Activated naive CD8-positive, alpha-beta T cell treated with anti-CD3 and anti-CD28 coated beads, Interleukin-2, amount 50 U/mL, for 24 hours (primary cell): ENCODE data around the gene GABRB1.

Experiments used
- ATAC-seq: fragments of 150-1000 bp; cut with Tn5 transposase; one replicate; pipeline ENCODE4 v1.10.0; 2021
- DNase-seq: peaks from one replicate; pipeline ENCODE4 v3.0.0; 2021
- H3K27ac Mint-ChIP-seq: one replicate; pipeline ENCODE4 v1.8.0; 2021; ENCODE audit warnings: mild to moderate bottlenecking, mixed read lengths
- H3K27me3 Mint-ChIP-seq: one replicate; pipeline ENCODE4 v1.8.0; 2021; ENCODE audit warnings: mixed read lengths
- H3K36me3 Mint-ChIP-seq: one replicate; pipeline ENCODE4 v1.8.0; 2021; ENCODE audit warnings: low read depth, mixed read lengths
- H3K4me1 Mint-ChIP-seq: one replicate; pipeline ENCODE4 v1.8.0; 2021; ENCODE audit warnings: mixed read lengths
- H3K4me3 Mint-ChIP-seq: one replicate; pipeline ENCODE4 v1.8.0; 2021; ENCODE audit warnings: mild to moderate bottlenecking, moderate library complexity, mixed read lengths
- H3K9me3 Mint-ChIP-seq: one replicate; pipeline ENCODE4 v1.8.0; 2021; ENCODE audit warnings: mixed read lengths

Gene GABRB1

GRCh38 chr4:47193179-47193578 lies 161.8 kb downstream of the GABRB1 start:
- no peaks in the 10 kb centered on the region for H3K9me3 Mint-ChIP-seq
- peaks cover 3% of the 10 kb centered on the region for H3K27me3 Mint-ChIP-seq

GRCh38 chr4:47194036-47194737 lies 162.8 kb downstream of the GABRB1 start:
- Mint-ChIP-seq H3K27me3 (no peaks in the 10 kb centered on the region), H3K36me3 (no peaks in the 10 kb centered on the region), H3K27ac (no peak overlapping the region), H3K9me3 (no peaks in the 10 kb centered on the region), H3K4me1 (no peaks in the 10 kb centered on the region), H3K4me3 (no peak overlapping the region)
- DNase-seq (no peak), ATAC-seq (no peak)

More at GRCh38 chr4:47193179-47193578, 161.8 kb downstream of the GABRB1 start:
- Mint-ChIP-seq H3K27ac (no peak overlapping the region), H3K36me3 (no peaks in the 10 kb centered on the region), H3K4me1 (no peaks in the 10 kb centered on the region), H3K4me3 (no peak overlapping the region)
- DNase-seq, result no peak
- ATAC-seq, result no peak

DNA sequence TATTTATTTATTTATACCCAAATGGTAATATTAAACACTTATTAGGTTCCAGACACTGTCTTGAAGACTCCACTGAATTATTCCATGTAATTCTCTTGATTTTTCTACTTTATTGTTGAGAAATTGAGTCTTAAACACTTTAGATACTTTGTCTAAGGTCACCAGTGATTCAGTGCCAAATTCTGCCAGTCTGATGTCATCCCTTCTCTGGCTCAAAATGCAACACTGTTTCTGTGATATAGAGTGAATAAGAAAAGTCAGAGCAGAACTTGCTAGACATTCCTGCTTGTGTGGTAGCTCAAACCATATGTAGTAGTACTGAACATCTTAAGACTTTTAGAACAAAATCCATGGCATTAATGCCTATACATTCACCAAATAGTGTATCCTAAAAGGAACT lies 164.3 kb downstream of the GABRB1 start:
- Mint-ChIP-seq H3K9me3 (no peaks in the 10 kb centered on the region), H3K4me3 (no peak overlapping the region), H3K27me3 (no peaks in the 10 kb centered on the region), H3K27ac (no peak overlapping the region), H3K4me1 (no peaks in the 10 kb centered on the region), H3K36me3 (no peaks in the 10 kb centered on the region)
- no peak for ATAC-seq
- no peak for DNase-seq

DNA sequence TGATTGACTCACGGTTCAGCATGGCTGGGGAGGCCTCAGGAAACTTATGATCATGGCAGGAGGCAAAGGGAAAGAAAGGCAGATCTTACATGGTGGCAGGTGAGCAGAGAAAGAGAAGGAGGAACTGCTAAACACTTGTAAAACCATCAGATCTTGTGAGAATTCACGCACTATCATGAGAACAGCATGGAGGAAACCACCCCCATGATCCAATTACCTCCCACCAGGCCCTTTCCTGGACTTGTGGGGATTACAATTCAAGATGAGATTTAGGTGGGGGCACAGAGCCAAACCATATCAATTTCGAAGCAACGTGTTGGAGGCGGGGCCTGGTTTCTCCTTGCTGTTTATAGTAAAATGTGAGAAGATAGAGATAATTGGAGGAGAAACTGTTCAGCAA lies 167.4 kb downstream of the GABRB1 start:
- Mint-ChIP-seq H3K27me3 (no peaks in the 10 kb centered on the region), H3K4me3 (no peak overlapping the region), H3K36me3 (no peaks in the 10 kb centered on the region), H3K4me1 (no peaks in the 10 kb centered on the region), H3K27ac (no peak overlapping the region), H3K9me3 (no peaks in the 10 kb centered on the region)
- ATAC-seq, result no peak
- no peak for DNase-seq

GRCh38 chr4:47203593-47203992 lies 172.2 kb downstream of the GABRB1 start:
- Mint-ChIP-seq H3K27ac (no peak overlapping the region), H3K36me3 (no peaks in the 10 kb centered on the region), H3K4me3 (no peak overlapping the region), H3K4me1 (no peaks in the 10 kb centered on the region), H3K27me3 (no peaks in the 10 kb centered on the region), H3K9me3 (no peaks in the 10 kb centered on the region)
- no peak for ATAC-seq
- DNase-seq, result no peak

DNA sequence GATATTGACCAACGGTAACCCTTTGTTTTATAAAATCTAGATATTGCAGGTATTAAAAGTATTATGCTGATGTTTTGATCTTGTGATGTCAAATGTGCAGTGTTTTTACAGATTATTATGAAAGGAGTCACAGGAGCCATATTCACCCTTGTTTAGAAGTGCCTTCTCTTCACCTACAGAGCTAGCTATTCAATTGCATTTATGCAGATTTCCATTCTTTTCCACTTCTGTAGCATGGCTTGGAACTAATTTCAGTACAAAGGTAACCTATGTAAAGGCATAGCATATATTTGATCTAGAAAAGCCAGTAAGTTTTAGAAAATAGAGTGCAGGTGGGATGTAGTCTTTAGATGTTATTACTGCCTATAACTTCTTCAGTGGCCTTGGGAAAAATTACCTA lies 176.2 kb downstream of the GABRB1 start:
- Mint-ChIP-seq H3K4me1 (no peaks in the 10 kb centered on the region), H3K9me3 (no peaks in the 10 kb centered on the region), H3K36me3 (no peaks in the 10 kb centered on the region), H3K27ac (no peak overlapping the region), H3K4me3 (no peak overlapping the region), H3K27me3 (no peaks in the 10 kb centered on the region)
- ATAC-seq, result no peak
- no peak for DNase-seq

- DNase-seq, result no peak
- no peak for ATAC-seq
- Mint-ChIP-seq H3K27ac (no peak overlapping the region), H3K9me3 (no peaks in the 10 kb centered on the region), H3K36me3 (no peaks in the 10 kb centered on the region), H3K4me1 (no peaks in the 10 kb centered on the region), H3K27me3 (no peaks in the 10 kb centered on the region), H3K4me3 (no peak overlapping the region)
These were observed 178.5 kb downstream of the GABRB1 start for GRCh38 chr4:47209833-47210232.

- Mint-ChIP-seq H3K9me3 (no peaks in the 10 kb centered on the region), H3K4me1 (no peaks in the 10 kb centered on the region), H3K27me3 (no peaks in the 10 kb centered on the region), H3K4me3 (no peak overlapping the region), H3K27ac (no peak overlapping the region), H3K36me3 (no peaks in the 10 kb centered on the region)
- no peak for ATAC-seq
- no peak for DNase-seq
These were observed 179.5 kb downstream of the GABRB1 start for GRCh38 chr4:47210828-47211227.

GRCh38 chr4:47213106-47213505 lies 181.7 kb downstream of the GABRB1 start:
- Mint-ChIP-seq H3K9me3 (no peaks in the 10 kb centered on the region), H3K27me3 (no peaks in the 10 kb centered on the region), H3K27ac (no peak overlapping the region), H3K4me3 (no peak overlapping the region), H3K4me1 (no peaks in the 10 kb centered on the region), H3K36me3 (no peaks in the 10 kb centered on the region)
- ATAC-seq (no peak), DNase-seq (no peak)

GRCh38 chr4:47213539-47213938 lies 182.2 kb downstream of the GABRB1 start:
- Mint-ChIP-seq H3K4me1 (no peaks in the 10 kb centered on the region), H3K27ac (no peak overlapping the region), H3K4me3 (no peak overlapping the region), H3K27me3 (no peaks in the 10 kb centered on the region), H3K9me3 (no peaks in the 10 kb centered on the region), H3K36me3 (no peaks in the 10 kb centered on the region)
- ATAC-seq (no peak), DNase-seq (no peak)

GRCh38 chr4:47213971-47214370 lies 182.6 kb downstream of the GABRB1 start:
- ATAC-seq (no peak), DNase-seq (no peak)
- H3K27me3 Mint-ChIP-seq, result no peaks in the 10 kb centered on the region
- no peaks in the 10 kb centered on the region for H3K4me1 Mint-ChIP-seq
- H3K4me3 Mint-ChIP-seq, result no peak overlapping the region
- H3K36me3 Mint-ChIP-seq, result no peaks in the 10 kb centered on the region
- no peaks in the 10 kb centered on the region for H3K9me3 Mint-ChIP-seq
- no peak overlapping the region for H3K27ac Mint-ChIP-seq

DNA sequence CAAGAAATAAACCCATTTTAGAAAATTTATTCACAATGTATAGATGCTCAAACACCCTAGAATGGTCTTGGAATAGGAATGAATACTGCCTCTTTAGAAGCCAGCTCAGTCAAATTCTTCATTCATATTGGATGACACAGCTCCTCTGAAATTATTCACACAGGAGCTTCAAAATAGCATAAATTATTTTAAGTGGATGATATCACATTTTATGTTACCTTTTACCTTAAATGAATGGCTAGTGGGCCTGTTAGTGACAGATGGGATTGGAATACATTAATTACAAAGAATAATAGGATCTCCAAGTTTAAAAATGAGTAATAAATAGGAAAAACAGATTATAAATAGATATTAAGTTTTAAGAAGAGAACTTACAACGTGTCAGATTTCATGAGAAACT lies 184.4 kb downstream of the GABRB1 start:
- H3K9me3 Mint-ChIP-seq, result no peaks in the 10 kb centered on the region
- ATAC-seq (no peak), DNase-seq (no peak)
- H3K27ac Mint-ChIP-seq, result no peak overlapping the region
- H3K36me3 Mint-ChIP-seq, result no peaks in the 10 kb centered on the region
- no peaks in the 10 kb centered on the region for H3K27me3 Mint-ChIP-seq
- H3K4me3 Mint-ChIP-seq, result no peak overlapping the region
- H3K4me1 Mint-ChIP-seq, result no peaks in the 10 kb centered on the region

DNA sequence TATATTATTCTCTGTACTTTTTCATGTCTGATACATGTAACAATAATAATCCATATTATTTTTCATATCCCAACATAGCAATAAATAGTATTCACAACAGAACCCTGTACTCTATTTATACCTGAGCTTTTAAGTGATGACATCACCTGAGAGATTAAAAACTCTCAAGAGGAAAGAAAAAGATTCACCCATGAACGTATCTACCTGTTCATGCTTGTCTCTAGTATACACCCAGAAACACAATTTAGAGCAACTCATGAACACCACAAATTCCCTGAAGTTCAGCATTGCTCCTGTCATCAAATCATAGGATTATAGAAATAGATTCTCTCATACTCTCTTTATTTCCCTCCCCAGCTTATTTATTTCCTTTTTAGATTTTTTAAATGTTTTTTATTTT lies 185.9 kb downstream of the GABRB1 start:
- no peak for ATAC-seq
- Mint-ChIP-seq H3K27me3 (no peaks in the 10 kb centered on the region), H3K4me3 (no peak overlapping the region), H3K27ac (no peak overlapping the region), H3K4me1 (no peaks in the 10 kb centered on the region), H3K36me3 (no peaks in the 10 kb centered on the region), H3K9me3 (no peaks in the 10 kb centered on the region)
- no peak for DNase-seq

DNA sequence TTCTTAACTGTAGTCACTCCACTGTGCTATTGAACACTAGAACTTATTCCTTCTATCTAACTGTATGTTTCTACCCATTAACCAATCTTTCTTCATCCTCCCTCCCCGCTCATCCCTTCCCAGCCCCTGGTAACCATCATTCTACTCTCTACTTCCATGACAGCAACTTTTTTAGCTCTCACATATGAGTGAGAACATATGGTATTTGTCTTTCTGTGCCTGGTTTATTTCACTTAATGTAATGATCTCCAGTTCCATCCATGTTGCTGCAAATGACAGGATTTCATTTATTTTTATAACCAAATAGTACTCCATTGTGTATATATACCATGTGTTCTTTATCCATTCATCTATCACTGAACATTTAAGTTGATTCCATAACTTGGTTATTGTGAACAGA lies 186.5 kb downstream of the GABRB1 start:
- Mint-ChIP-seq H3K27ac (no peak overlapping the region), H3K4me3 (no peak overlapping the region), H3K9me3 (no peaks in the 10 kb centered on the region), H3K27me3 (no peaks in the 10 kb centered on the region), H3K36me3 (no peaks in the 10 kb centered on the region), H3K4me1 (no peaks in the 10 kb centered on the region)
- ATAC-seq, result no peak
- DNase-seq, result no peak

GRCh38 chr4:47218631-47219030 lies 187.3 kb downstream of the GABRB1 start:
- H3K27ac Mint-ChIP-seq, result no peak overlapping the region

DNA sequence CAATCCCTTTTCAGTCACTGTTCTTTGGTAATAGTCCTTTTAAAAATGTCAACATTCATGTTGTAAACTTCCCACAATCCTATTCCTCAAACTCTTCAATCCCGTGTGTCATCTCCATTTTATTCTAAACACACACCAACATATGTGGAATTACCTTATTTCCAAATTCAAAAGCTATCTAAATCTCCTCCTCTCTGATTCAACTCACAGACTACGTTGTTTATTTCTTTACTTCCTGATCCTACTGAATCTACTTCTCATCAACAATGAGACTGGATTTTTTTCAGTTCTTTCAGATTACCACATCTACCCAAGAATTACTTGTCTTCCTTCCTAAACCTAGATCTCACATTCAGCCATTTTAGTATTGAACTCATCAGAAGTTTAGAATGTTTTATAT lies 188.2 kb downstream of the GABRB1 start:
- H3K27me3 Mint-ChIP-seq, result no peaks in the 10 kb centered on the region
- H3K4me3 Mint-ChIP-seq, result no peak overlapping the region
- no peak overlapping the region for H3K27ac Mint-ChIP-seq
- H3K4me1 Mint-ChIP-seq, result no peaks in the 10 kb centered on the region
- H3K9me3 Mint-ChIP-seq, result no peaks in the 10 kb centered on the region
- no peaks in the 10 kb centered on the region for H3K36me3 Mint-ChIP-seq
- ATAC-seq (no peak), DNase-seq (no peak)

More at GRCh38 chr4:47218631-47219030, 187.3 kb downstream of the GABRB1 start:
- Mint-ChIP-seq H3K27me3 (no peaks in the 10 kb centered on the region), H3K9me3 (no peaks in the 10 kb centered on the region), H3K36me3 (no peaks in the 10 kb centered on the region), H3K4me1 (no peaks in the 10 kb centered on the region), H3K4me3 (no peak overlapping the region)
- no peak for ATAC-seq
- no peak for DNase-seq
